ENCODE measurements around the gene ZFAND3.

Gene ZFAND3

DNA sequence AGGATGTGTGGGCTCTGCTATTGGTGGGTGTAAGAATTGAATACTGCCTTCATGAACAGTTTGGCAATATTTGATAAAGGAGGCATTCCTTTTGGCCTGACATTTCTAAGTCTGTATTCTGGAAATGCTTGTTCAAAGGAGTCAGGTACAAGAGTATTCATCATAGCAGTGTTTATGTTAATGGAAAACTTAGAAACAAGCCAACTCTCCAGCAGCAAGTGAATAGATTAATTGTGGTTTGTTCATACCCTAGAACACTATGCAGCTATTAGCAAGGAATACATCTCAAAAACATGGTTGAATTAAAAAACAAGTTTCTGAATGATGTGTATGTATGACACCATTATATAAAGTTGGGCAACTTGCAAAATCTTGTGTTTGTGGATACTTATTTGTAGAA, 195.8 kb downstream of the ZFAND3 start:
- no peak for DNase-seq
- TF ChIP-seq GATA1 (IDR thresholded peaks at IDR 0.05; ENCODE audit: low read depth, low read length): no peak
- TF ChIP-seq POLR2A (IDR thresholded peaks at IDR 0.05; ENCODE audit: low read length): no peak

DNA sequence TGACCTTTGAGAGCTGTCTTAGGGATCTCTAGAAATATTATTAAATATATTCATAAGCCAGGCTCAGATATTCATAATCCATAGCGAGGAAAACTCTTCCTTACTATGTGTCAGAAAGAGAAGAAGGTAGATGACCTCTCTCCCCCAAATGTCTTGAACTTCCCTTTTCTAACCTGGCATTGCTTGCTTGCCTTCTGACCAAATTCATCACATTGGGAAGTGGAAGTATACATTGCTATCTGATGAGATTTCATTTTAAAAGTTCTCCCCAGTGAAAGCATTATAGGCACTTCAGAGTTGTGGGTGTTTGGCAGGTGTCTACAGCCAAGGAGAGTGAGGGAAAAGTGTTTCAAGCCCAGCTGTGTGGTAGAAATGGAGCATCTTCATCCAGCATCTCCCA, 197.3 kb downstream of the ZFAND3 start:
- DNase-seq: no peak
- TF ChIP-seq GATA1 (IDR thresholded peaks at IDR 0.05; ENCODE audit: low read depth, low read length) (no peak), POLR2A (IDR thresholded peaks at IDR 0.05; ENCODE audit: low read length) (no peak)

DNA sequence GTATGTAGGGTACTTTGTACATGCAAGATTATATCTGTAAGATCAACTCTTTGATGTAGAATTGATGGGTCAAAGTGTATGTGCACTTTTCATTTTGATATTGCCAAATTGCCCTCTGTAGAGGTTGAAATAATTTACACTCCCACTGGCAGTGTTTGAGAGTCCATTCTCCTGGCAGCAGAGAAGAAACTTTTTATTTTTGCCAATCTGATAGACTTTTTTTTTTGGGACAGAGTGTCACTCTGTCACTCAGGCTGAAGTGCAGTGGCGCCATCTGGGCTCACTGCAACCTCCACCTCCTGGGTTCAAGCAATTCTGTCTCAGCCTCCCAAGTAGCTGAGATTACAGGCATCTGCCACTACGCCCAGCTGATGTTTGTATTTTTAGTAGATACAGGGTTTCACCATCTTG, 199.2 kb downstream of the ZFAND3 start:
- DNase-seq: peak in 1 of 2 experiments; percentile 3
- no peak for TF ChIP-seq GATA1 (IDR thresholded peaks at IDR 0.05; ENCODE audit: low read depth, low read length)
- no peak for TF ChIP-seq POLR2A (IDR thresholded peaks at IDR 0.05; ENCODE audit: low read length)

DNA sequence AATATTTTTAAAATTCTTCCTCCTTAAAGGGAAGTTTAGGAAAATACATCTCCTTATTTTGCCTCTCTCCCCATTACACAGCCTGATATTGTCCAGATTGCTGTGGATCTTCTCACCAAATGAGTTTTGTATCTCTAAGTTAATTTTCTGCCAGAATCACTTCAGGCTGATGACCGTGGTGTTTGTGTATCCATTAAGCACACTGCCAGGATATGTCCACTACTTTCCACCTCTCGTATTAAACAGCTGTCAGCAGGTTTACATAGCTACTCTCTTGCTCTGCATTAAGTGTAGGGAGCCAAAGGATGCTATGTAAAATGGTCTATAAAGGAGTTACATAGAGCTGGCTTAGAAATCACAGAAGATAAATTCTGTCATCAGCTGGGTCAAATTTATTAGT, 201.1 kb downstream of the ZFAND3 start:
- DNase-seq: no peak
- TF ChIP-seq GATA1 (IDR thresholded peaks at IDR 0.05; ENCODE audit: low read depth, low read length): no peak
- no peak for TF ChIP-seq POLR2A (IDR thresholded peaks at IDR 0.05; ENCODE audit: low read length)

DNA sequence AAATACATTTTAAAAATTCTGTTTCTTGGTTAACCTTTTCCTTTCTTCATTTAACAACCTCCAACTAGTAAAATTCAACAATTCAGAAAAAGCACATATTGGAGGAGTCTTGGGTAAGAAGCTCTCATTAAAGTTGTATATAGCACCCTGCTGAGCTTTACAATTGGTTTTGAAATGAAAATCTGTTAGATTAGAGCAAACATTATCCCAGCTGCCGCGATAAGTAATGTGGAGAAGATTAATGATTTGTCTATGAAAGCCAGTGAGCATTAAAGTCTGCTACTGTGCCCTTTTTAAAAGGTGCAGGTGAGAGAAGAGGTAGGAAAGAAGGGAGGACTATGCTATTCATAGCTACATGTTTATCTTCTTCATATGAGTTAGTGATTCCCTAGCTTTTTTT, 201.5 kb downstream of the ZFAND3 start:
- DNase-seq: no peak
- TF ChIP-seq GATA1 (IDR thresholded peaks at IDR 0.05; ENCODE audit: low read depth, low read length) (no peak), POLR2A (IDR thresholded peaks at IDR 0.05; ENCODE audit: low read length) (no peak)

DNA sequence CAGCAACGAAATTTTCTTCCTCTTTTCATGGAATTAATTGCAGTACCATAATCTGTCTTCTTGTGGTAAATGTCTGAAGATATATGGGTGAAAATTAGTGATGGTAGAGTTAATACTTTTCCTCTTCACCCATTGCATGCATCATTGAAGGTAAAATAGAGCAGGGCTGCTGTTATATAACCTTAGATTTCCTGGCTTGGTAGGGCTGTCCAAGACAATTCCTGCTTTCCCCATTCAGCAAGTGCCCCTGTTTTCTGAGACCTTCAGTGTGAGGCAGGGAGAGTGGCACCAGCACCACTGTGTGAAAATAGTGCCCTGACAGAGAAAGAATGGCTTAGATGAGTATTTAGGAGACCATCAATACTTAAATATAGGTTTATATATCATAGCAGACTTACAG, 202.0 kb downstream of the ZFAND3 start:
- no peak for DNase-seq
- no peak for TF ChIP-seq GATA1 (IDR thresholded peaks at IDR 0.05; ENCODE audit: low read depth, low read length)
- TF ChIP-seq POLR2A (IDR thresholded peaks at IDR 0.05; ENCODE audit: low read length): no peak

DNA sequence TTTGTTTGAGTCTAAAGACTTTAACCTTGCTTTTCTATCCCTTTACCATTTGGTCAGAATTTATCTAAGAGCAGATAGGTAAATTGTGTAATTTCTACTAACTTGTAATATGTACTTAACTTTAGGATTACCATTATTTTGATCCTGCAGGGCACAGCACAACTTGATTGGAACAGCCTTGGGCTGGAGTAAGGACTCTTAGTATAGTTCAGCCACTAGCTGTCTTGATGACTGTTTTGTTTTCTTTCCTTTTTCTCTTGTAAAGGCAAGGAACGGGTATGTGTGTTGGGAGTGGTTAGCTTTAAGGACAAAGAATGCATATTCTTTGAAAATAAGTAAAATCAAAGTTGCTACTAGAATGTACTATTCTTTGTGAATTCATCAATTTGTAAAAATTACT, 203.2 kb downstream of the ZFAND3 start:
- TF ChIP-seq POLR2A (IDR thresholded peaks at IDR 0.05; ENCODE audit: low read length) (no peak), GATA1 (IDR thresholded peaks at IDR 0.05; ENCODE audit: low read depth, low read length) (no peak)
- DNase-seq: no peak

DNA sequence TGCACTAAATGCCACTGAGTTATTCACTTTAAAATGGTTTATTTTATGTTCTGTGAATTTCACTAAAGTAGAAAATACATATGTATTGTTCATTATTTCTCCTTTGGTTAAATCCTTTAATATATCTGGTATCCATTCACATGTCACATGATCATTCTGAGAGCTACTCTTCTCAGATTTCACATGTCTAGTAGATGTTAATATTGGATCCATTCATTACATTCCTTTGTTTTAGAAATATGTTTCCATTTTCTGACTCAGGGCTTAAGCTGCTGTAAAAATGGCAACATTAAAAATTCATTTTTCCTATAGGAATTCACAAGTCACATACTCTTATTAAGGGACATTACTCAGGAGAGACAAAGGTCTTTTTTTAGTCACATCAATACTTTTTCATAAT, 205.4 kb downstream of the ZFAND3 start:
- DNase-seq: no peak

DNA sequence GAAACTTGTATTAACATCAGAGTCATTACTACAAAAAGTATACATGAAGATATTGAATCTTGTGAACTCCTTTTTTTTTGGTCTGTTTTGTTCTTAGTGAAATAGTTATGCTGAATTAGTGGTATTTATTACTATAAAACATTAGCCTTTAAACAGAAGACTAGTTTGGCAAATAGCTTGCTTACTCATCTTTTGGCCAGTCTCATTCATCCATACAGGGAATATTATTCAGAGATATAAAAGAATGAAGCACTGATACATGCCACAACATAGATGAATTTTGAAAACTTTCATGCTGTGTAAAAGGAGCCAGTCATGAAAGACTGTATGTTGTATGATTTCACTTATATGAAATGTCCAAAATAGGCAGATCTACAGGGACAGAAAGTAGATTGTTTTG, 205.9 kb downstream of the ZFAND3 start:
- no peak for DNase-seq

More for the DNA sequence above, 205.4 kb downstream of the ZFAND3 start:
- TF ChIP-seq GATA1 (IDR thresholded peaks at IDR 0.05; ENCODE audit: low read depth, low read length) (no peak), POLR2A (IDR thresholded peaks at IDR 0.05; ENCODE audit: low read length) (no peak)

DNA sequence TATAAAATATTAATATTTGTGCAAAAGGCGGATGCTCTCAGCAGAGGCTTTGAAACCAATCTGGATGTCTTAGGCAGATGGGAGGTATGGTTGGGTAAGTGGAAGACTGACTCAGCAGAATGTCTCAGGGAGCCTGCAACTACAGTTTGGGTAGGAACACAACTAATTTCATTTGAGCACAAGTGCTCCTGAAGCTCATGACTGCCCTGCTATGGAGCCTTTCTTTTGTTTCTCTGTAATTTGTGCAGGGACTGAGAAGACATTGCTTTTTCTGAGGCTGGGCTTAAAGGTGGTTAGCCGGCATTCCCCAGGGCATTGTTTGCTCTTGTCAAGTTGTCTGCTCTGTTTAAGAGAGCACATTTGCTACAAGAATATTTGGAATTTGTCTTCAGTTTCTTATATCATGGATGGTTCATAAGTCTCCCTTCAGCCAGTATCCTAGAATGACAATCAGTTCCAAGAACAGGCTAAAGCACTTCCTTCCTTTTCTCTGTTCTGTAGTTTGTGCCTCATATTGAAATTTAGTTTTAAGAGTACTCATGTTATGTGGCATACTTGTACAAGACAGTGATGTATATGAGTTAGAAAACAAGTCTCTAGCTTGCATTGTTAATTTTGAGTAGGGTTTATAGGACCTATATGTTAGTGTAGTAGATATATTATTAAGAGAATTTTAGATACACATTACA, 208.3 kb downstream of the ZFAND3 start:
- no peak for TF ChIP-seq GATA1 (IDR thresholded peaks at IDR 0.05; ENCODE audit: low read depth, low read length)
- TF ChIP-seq POLR2A (IDR thresholded peaks at IDR 0.05; ENCODE audit: low read length): no peak
- peak in 1 of 2 experiments; percentile 34 for DNase-seq

More for the DNA sequence above, 205.9 kb downstream of the ZFAND3 start:
- no peak for TF ChIP-seq POLR2A (IDR thresholded peaks at IDR 0.05; ENCODE audit: low read length)
- no peak for TF ChIP-seq GATA1 (IDR thresholded peaks at IDR 0.05; ENCODE audit: low read depth, low read length)

DNA sequence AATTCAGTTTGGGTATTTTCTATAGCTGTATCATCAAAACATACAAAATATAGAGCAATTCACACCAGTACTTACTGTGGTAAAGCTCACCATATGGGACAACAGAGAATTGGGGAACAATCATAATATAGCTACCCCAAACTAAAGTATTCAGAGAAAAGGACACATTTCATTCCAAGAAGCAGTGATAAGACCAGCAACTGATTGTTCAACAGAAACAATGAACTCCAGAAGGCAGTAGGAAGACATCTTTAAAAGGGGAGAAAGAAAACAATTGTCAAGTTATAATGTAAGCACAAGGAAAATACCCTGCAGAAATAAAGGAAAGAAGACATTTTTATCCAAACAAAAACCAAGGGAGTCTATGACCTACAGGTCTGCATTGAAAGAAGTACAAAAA, 210.9 kb downstream of the ZFAND3 start:
- TF ChIP-seq GATA1 (IDR thresholded peaks at IDR 0.05; ENCODE audit: low read depth, low read length) (no peak), POLR2A (IDR thresholded peaks at IDR 0.05; ENCODE audit: low read length) (no peak)

DNA sequence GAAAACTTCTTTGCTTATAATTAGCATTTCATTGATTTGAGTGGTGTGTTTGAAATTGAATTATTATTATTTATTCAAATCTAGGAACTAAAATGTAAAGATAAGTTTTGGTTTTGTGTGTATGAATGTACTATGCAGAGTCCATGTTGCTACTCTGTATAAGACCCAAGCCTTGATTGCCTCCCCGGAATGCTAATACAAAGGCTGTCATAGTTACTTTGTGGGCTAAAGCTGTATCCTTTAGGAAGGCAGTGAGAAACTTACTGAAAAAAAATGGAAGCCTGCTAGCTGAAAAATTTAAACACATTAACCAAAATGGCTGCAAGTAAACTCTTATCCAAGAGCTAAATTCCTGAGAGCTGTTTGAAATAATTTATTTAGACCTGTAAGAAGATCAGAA, 213.3 kb downstream of the ZFAND3 start:
- TF ChIP-seq GATA1 (IDR thresholded peaks at IDR 0.05; ENCODE audit: low read depth, low read length) (no peak), POLR2A (IDR thresholded peaks at IDR 0.05; ENCODE audit: low read length) (no peak)
- DNase-seq: no peak

More for the DNA sequence above, 210.9 kb downstream of the ZFAND3 start:
- DNase-seq: no peak

DNA sequence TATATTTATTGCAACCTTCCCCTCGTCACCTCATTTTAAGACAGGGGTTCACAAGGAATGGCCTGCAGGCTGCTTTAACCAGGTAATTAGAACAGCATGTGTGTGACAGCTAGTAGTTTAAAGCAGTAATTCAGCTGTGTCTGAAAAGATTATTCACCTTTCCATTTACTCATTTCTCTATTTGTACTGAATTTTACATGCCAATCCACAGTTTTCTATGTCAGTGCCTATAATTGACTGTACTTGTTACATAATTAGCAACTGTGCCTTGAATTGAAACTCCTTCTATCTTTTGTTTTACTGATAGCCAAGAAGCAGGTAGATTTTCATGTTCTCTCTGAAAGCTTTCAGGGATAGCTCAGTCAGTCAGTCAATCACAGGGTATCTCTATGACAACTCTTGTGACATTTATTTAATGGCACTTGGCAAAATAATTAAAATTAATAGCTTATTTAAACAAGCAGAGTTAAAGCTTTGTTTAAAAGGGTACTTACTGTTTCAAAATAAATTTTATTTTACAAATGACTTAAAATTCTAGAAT, 214.0 kb downstream of the ZFAND3 start:
- TF ChIP-seq GATA1 (IDR thresholded peaks at IDR 0.05; ENCODE audit: low read depth, low read length): no peak
- TF ChIP-seq POLR2A (IDR thresholded peaks at IDR 0.05; ENCODE audit: low read length): no peak
- no peak for DNase-seq

DNA sequence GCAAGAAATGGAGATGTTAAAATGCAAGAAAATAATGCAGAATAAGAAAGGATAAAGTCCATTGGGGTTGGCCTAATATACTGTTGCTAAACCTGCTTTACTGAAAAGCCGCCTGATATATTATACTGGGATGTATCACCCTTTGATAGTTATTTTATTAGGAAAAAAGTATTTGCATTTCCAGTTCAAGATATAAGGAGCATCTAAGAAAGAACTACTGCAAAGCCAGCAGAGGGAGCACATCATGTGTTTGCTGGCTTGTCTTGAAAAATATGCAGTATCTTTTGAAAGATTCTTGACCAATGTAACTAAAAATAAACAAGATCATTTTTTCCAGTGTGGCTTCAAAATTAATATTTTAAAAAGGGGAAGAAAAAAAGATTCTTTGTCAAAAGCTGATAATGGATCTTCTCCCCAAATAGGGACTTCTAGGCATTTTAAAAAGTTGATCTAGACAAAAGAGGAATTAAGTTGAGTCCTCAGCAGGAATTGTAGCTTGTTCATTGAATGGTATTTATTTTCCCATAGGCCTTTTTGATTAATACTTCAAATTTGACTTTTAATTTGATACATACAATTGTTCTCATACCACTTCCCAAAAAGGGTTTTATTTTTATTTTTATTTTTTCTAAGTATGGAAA, 214.9 kb downstream of the ZFAND3 start:
- DNase-seq: peak; percentile 24 to 28
- TF ChIP-seq POLR2A (IDR thresholded peaks at IDR 0.05; ENCODE audit: low read length) (no peak), GATA1 (IDR thresholded peaks at IDR 0.05; ENCODE audit: low read depth, low read length) (no peak)

DNA sequence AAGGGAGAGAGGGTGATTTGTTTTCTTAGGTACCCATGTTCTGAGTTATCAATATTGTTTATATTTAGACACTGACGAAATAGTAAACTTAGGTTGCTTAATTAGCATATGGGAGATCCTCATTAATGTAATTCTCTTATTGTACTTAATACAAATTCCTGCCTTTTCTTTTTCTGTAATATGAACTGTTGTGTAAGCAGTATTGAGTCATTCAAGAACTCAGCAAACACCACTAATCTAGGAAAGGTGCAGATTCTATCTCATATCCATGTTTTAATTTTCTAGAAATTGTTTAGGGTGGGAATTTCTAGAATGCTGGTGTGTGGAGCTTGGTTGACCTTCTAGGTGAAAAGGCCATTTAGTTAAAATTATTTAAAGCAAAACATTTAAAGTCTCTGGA, 216.0 kb downstream of the ZFAND3 start:
- no peak for DNase-seq
- TF ChIP-seq GATA1 (IDR thresholded peaks at IDR 0.05; ENCODE audit: low read depth, low read length) (no peak), POLR2A (IDR thresholded peaks at IDR 0.05; ENCODE audit: low read length) (no peak)

Data from erythroblast (primary cell).